ENCODE data around the gene TM4SF4.

Gene TM4SF4

GRCh38 chr3:149532489-149533180 lies 58.1 kb downstream of the TM4SF4 start:
- DNase-seq (no peak), ATAC-seq (no peak)
- H3K27me3 Mint-ChIP-seq, result peaks cover 9% of the 10 kb centered on the region
- H3K4me3 Mint-ChIP-seq, result no peak overlapping the region
- no peaks in the 10 kb centered on the region for H3K9me3 Mint-ChIP-seq
- no peak overlapping the region for H3K27ac Mint-ChIP-seq
- peaks cover 3% of the 10 kb centered on the region for H3K4me1 Mint-ChIP-seq
- H3K36me3 Mint-ChIP-seq (ENCODE audit: low read depth), result no peaks in the 10 kb centered on the region

DNA sequence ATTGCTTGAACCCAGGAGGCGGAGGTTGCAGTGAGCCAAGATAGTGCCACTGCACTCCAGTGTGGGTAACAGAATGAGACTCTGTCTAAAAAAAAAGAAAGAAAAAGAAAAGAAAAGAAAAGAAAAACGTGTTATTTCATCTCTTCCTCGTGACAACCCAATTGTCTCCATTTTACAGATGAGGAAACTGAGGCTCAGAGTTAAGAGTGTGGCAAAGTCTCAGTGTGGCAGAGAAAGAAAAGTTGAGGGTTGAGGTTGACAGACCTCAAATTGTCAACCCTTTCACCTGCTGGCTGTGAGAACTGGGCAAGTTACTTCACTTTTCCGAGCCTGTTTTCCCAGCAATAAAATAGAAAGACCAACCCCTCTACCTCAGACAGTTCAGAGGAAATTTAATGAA lies 59.6 kb downstream of the TM4SF4 start:
- H3K27me3 Mint-ChIP-seq, result peaks cover 9% of the 10 kb centered on the region
- H3K4me3 Mint-ChIP-seq, result no peak overlapping the region
- H3K36me3 Mint-ChIP-seq (ENCODE audit: low read depth), result no peaks in the 10 kb centered on the region

DNA sequence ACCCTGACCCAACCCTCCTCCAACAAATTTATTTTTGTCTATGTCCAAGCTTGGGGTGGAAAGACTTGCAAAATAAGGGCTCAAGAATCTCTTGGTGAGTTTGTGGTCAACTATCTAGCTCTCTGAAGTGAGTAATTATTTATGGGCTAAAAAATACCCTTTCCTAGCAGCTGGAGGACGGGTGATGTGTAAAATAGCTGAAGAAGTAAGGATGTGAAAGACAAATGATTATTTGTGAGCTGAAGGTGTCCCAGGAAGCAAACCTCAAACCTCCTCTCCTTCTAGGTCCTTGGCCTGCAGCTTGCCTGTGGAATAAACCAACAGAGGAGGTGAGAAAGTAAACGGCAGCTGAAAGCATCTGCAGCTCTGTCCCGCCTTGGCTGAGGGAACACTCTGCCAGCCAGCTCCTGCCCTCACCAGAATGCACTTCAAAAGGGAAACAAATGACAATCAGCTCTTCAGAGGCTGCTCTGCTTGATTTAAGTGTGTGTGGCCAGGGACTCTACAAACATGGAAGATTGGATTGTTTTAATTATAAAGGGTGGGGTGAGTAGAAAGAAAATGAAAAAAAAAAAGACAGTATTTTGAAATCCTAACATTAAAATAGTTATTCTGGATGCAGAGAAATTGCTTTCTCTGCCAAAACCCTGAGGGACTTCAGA lies 60.3 kb downstream of the TM4SF4 start:
- Mint-ChIP-seq H3K27me3 (peaks cover 9% of the 10 kb centered on the region), H3K4me3 (no peak overlapping the region), H3K9me3 (no peaks in the 10 kb centered on the region), H3K4me1 (peaks cover 3% of the 10 kb centered on the region), H3K27ac (no peak overlapping the region), H3K36me3 (ENCODE audit: low read depth) (no peaks in the 10 kb centered on the region)
- ATAC-seq, result no peak
- no peak for DNase-seq

More for the DNA sequence above, 59.6 kb downstream of the TM4SF4 start:
- ATAC-seq, result no peak
- H3K4me1 Mint-ChIP-seq, result peaks cover 3% of the 10 kb centered on the region
- DNase-seq, result no peak
- H3K27ac Mint-ChIP-seq, result no peak overlapping the region
- H3K9me3 Mint-ChIP-seq, result no peaks in the 10 kb centered on the region

DNA sequence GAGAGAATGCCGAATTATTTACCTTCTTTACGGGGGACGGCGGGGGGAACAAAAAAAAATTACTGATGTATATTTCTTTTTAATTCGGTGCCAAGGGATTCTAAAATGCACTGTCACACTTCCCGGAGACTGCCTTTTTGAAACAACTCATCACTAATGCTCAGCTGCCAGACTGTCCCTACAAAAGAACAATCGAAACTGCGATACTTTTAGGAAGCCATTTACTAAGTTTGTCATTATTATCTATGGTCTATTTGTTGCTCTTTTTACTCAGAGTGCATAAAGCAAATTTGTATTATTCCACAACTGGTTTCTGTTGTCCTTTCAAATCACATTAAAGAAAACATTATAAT lies 60.8 kb downstream of the TM4SF4 start:
- Mint-ChIP-seq H3K27me3 (peaks cover 9% of the 10 kb centered on the region), H3K4me1 (peaks cover 3% of the 10 kb centered on the region), H3K27ac (no peak overlapping the region), H3K4me3 (no peak overlapping the region), H3K9me3 (no peaks in the 10 kb centered on the region), H3K36me3 (ENCODE audit: low read depth) (no peaks in the 10 kb centered on the region)
- no peak for ATAC-seq
- DNase-seq, result no peak

- no peak for ATAC-seq
- peaks cover 3% of the 10 kb centered on the region for H3K4me1 Mint-ChIP-seq
- H3K9me3 Mint-ChIP-seq, result no peaks in the 10 kb centered on the region
- H3K36me3 Mint-ChIP-seq (ENCODE audit: low read depth), result no peaks in the 10 kb centered on the region
- no peak overlapping the region for H3K27ac Mint-ChIP-seq
- no peak overlapping the region for H3K4me3 Mint-ChIP-seq
- peaks cover 7% of the 10 kb centered on the region for H3K27me3 Mint-ChIP-seq
- no peak for DNase-seq
Observed at GRCh38 chr3:149536429-149536828, 61.9 kb downstream of the TM4SF4 start.

DNA sequence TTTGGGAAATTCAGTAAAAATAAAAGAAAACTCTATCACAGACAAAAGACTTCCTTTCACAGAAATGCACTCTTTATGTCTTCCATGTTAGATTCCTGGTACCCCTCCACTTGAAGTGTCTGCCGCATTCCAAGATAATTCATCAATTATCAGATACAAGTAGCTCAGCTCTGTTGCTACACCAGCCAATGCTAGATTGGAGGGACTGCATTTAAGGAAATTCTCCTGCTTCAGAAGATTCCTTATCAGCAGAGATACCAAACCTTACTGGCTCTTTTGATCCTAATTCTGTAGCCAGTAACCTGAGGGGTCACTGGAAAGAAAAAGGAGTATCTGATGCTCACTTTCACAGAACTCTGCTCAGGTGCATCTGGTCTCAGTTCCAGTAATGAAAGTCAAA lies 63.9 kb downstream of the TM4SF4 start:
- H3K27me3 Mint-ChIP-seq, result peaks cover 5% of the 10 kb centered on the region
- H3K4me3 Mint-ChIP-seq, result no peak overlapping the region
- ATAC-seq (no peak), DNase-seq (no peak)
- H3K4me1 Mint-ChIP-seq, result no peaks in the 10 kb centered on the region
- H3K36me3 Mint-ChIP-seq (ENCODE audit: low read depth), result no peaks in the 10 kb centered on the region
- H3K9me3 Mint-ChIP-seq, result no peaks in the 10 kb centered on the region
- no peak overlapping the region for H3K27ac Mint-ChIP-seq

DNA sequence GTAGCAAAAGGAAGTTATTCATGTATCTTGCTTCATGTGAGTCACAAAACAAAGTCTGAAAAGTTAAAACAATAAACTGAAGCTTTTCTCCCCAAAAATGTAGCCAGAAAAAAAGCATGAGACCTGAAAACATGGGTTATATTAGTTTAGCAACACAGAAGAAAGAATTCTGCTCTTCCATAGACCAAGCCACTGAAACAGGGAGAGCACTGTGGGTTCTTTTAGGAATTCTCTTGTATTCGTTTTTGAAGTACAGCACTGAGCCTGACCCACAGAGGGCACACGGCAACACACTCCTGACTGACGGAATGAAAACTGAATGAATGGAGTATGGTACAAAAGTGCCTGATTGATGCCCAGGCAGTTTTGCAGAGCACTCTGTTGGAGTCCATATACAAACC lies 66.6 kb downstream of the TM4SF4 start:
- Mint-ChIP-seq H3K9me3 (no peaks in the 10 kb centered on the region), H3K4me1 (no peaks in the 10 kb centered on the region), H3K27ac (no peak overlapping the region), H3K27me3 (peaks cover 2% of the 10 kb centered on the region), H3K4me3 (no peak overlapping the region), H3K36me3 (ENCODE audit: low read depth) (no peaks in the 10 kb centered on the region)
- ATAC-seq, result no peak
- no peak for DNase-seq

GRCh38 chr3:149542375-149543312 lies 68.1 kb downstream of the TM4SF4 start:
- ATAC-seq (no peak), DNase-seq (no peak)
- no peaks in the 10 kb centered on the region for H3K36me3 Mint-ChIP-seq (ENCODE audit: low read depth)
- H3K9me3 Mint-ChIP-seq, result no peaks in the 10 kb centered on the region
- H3K4me3 Mint-ChIP-seq, result no peak overlapping the region
- H3K27me3 Mint-ChIP-seq, result peaks cover 4% of the 10 kb centered on the region
- no peaks in the 10 kb centered on the region for H3K4me1 Mint-ChIP-seq
- no peak overlapping the region for H3K27ac Mint-ChIP-seq

- H3K4me3 Mint-ChIP-seq, result no peak overlapping the region
- no peak for DNase-seq
- no peak for ATAC-seq
- no peaks in the 10 kb centered on the region for H3K36me3 Mint-ChIP-seq (ENCODE audit: low read depth)
- no peaks in the 10 kb centered on the region for H3K9me3 Mint-ChIP-seq
- H3K4me1 Mint-ChIP-seq, result no peaks in the 10 kb centered on the region
- H3K27me3 Mint-ChIP-seq, result peaks cover 5% of the 10 kb centered on the region
- H3K27ac Mint-ChIP-seq, result no peak overlapping the region
Observed at GRCh38 chr3:149545049-149545448, 70.6 kb downstream of the TM4SF4 start.

DNA sequence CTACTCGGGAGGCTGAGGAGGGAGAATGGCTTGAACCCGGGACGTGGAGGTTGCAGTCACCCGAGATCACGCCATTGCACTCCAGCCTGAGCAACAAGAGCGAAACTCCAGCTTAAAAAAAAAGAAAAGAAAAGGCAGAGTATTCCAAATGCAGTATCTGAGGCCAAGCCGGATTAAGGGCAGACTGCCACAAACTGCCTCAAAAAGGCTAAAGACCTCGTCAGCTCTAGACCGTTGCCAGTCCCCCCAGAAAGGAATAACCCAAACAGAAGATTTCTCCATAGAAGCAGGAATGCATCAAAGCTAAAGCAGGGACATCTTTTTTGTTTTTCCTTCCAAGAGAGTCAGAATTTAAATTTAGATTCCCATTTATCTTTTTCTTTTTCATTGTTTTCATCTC lies 72.9 kb downstream of the TM4SF4 start:
- Mint-ChIP-seq H3K4me1 (no peaks in the 10 kb centered on the region), H3K36me3 (ENCODE audit: low read depth) (no peaks in the 10 kb centered on the region), H3K9me3 (no peaks in the 10 kb centered on the region), H3K27ac (no peak overlapping the region), H3K4me3 (no peak overlapping the region), H3K27me3 (peaks cover 3% of the 10 kb centered on the region)
- DNase-seq, result no peak
- no peak for ATAC-seq

DNA sequence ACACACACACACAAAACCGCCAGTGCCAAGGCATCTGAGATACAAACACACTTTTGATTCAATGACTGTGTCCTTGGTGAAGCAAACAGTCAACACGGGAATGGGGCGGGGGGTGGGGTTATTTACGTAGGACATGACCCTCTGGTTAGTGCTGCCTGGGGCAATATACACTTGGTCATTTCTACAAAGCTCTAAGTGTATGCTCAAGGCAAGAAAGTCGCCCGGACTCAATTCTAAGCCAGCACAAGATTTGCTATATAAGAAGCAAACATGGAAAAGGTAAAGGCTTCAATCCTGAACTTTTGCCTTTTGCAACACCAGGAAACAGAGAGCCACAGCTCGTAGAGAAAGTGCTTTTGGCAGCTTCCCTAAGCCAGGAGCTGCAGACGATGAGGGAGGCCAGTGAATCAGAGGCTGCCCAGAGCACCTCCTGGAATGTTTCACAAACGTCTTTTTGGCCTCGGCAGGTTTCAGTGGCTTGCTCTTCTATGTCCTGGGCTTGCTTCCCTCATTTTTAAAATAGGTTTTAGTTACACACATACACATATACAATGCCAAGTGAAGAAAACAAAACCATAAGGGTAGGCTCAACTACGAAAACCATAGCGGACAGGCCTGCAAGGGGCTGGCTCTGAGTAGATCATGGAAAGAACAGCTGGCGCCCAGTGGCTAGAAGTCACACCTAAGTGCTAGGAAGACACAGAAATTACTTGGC lies 73.6 kb downstream of the TM4SF4 start:
- H3K27ac Mint-ChIP-seq, result no peak overlapping the region
- no peaks in the 10 kb centered on the region for H3K4me1 Mint-ChIP-seq
- H3K4me3 Mint-ChIP-seq, result no peak overlapping the region
- H3K36me3 Mint-ChIP-seq (ENCODE audit: low read depth), result no peaks in the 10 kb centered on the region
- DNase-seq (no peak), ATAC-seq (no peak)
- H3K27me3 Mint-ChIP-seq, result peaks cover 3% of the 10 kb centered on the region
- H3K9me3 Mint-ChIP-seq, result no peaks in the 10 kb centered on the region

GRCh38 chr3:149548669-149549065 lies 74.2 kb downstream of the TM4SF4 start:
- Mint-ChIP-seq H3K27ac (no peak overlapping the region), H3K9me3 (no peaks in the 10 kb centered on the region), H3K4me1 (no peaks in the 10 kb centered on the region), H3K36me3 (ENCODE audit: low read depth) (no peaks in the 10 kb centered on the region), H3K4me3 (no peak overlapping the region), H3K27me3 (peaks cover 3% of the 10 kb centered on the region)
- DNase-seq (no peak), ATAC-seq (no peak)

DNA sequence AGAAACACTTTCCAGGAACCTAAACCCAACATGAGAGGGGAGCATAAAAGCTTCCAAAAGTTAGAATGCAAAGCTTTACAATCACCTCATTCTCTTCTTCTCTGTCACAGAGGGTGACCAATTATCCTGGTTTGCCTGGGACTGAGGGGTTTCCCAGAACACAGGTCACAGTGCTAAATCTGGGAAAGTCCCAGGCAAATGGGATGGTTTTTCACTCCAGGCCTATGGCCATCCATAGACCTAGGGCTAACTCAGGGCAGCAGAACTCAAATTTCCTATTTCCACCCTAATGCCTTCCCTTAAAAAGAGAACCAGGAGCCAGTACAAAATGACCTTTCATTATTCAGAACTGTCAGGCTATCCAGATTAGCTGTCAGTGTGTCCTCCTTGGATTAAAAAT lies 77.0 kb downstream of the TM4SF4 start:
- H3K4me1 Mint-ChIP-seq, result no peaks in the 10 kb centered on the region
- no peak overlapping the region for H3K27ac Mint-ChIP-seq
- ATAC-seq, result no peak
- no peak overlapping the region for H3K4me3 Mint-ChIP-seq
- H3K9me3 Mint-ChIP-seq, result no peaks in the 10 kb centered on the region
- DNase-seq, result no peak
- H3K36me3 Mint-ChIP-seq (ENCODE audit: low read depth), result no peaks in the 10 kb centered on the region
- H3K27me3 Mint-ChIP-seq, result peaks cover 3% of the 10 kb centered on the region

- Mint-ChIP-seq H3K9me3 (no peaks in the 10 kb centered on the region), H3K36me3 (ENCODE audit: low read depth) (no peaks in the 10 kb centered on the region), H3K4me1 (no peaks in the 10 kb centered on the region), H3K27me3 (peaks cover 2% of the 10 kb centered on the region), H3K4me3 (no peak overlapping the region), H3K27ac (no peak overlapping the region)
- no peak for ATAC-seq
- no peak for DNase-seq
Observed at GRCh38 chr3:149552700-149553099, 78.2 kb downstream of the TM4SF4 start.
